ENCODE measurements around the gene WDR1. TPM values are rescaled to one million over a fixed set of nuclear protein-coding genes. Genes with fewer than 3 reads are reported as not detected.

Gene WDR1
- total and polyA plus RNA-seq, 2 of the 13 experiments (the other 11 are each of a cell fraction or from before 2014, with no cell fraction given), result 106 to 198 TPM

- no peak for TF ChIP-seq THRA (CRISPR knock-in tag; IDR thresholded peaks at IDR 0.05; ENCODE audit: borderline replicate concordance)
- peak; percentile 52; the same call in 1 of the 2 replicates for TF ChIP-seq ZNF792 (CRISPR knock-in tag; IDR thresholded peaks at IDR 0.05)
- TF ChIP-seq ZNF121 (CRISPR knock-in tag; IDR thresholded peaks at IDR 0.05), result no peak
- TF ChIP-seq RARG (CRISPR knock-in tag; IDR thresholded peaks at IDR 0.05; ENCODE audit: low read depth), result no peak
- no peak for TF ChIP-seq MTF1 (CRISPR knock-in tag; IDR thresholded peaks at IDR 0.05)
- peak; percentile 25; the same call in 1 of the 2 replicates for TF ChIP-seq HOXA3 (CRISPR knock-in tag; IDR thresholded peaks at IDR 0.05)
- no peak for TF ChIP-seq ZBTB25 (CRISPR knock-in tag; IDR thresholded peaks at IDR 0.05)
- no peak for TF ChIP-seq FOXJ3 (CRISPR knock-in tag; IDR thresholded peaks at IDR 0.05; ENCODE audit: borderline replicate concordance)
- TF ChIP-seq BHLHE40 (IDR thresholded peaks at IDR 0.05; ENCODE audit: low read length), result no peak
- no peak for TF ChIP-seq NKX3-1 (CRISPR knock-in tag; IDR thresholded peaks at IDR 0.05)
- no peak for TF ChIP-seq ELK4 (CRISPR knock-in tag; IDR thresholded peaks at IDR 0.05; ENCODE audit: borderline replicate concordance)
- TF ChIP-seq GTF3A (CRISPR knock-in tag; conservative IDR thresholded peaks at IDR 0.05), result no peak
- TF ChIP-seq ZNF574 (CRISPR knock-in tag; IDR thresholded peaks at IDR 0.05), result 0 out of 2 replicates have a peak, but pooled peaks have one; percentile 4
- no peak for TF ChIP-seq BRCA1 (CRISPR knock-in tag; IDR thresholded peaks at IDR 0.05)
- no peak for TF ChIP-seq REPIN1 (CRISPR knock-in tag; IDR thresholded peaks at IDR 0.05; ENCODE audit: borderline replicate concordance, low read depth)
- TF ChIP-seq LCORL (IDR thresholded peaks at IDR 0.05), result 0 out of 2 replicates have a peak, but pooled peaks have one; percentile 33
- peak; percentile 79 for TF ChIP-seq LCORL (CRISPR knock-in tag; IDR thresholded peaks at IDR 0.05)
- TF ChIP-seq ZFP36 (IDR thresholded peaks at IDR 0.05; ENCODE audit: borderline replicate concordance, low read depth, low read length, partially characterized antibody), result no peak
- TF ChIP-seq CCDC6 (CRISPR knock-in tag; IDR thresholded peaks at IDR 0.05), result no peak
- no peak for TF ChIP-seq SRSF4 (IDR thresholded peaks at IDR 0.05; ENCODE audit: low read depth, low read length, poor library complexity, severe bottlenecking)
- no peak for TF ChIP-seq ZNF275 (CRISPR knock-in tag; IDR thresholded peaks at IDR 0.05; ENCODE audit: borderline replicate concordance)
- no peak for TF ChIP-seq ZNF616 (CRISPR knock-in tag; IDR thresholded peaks at IDR 0.05; ENCODE audit: low read depth)
- peak; percentile 30; the same call in 1 of the 2 replicates for TF ChIP-seq RFXANK (CRISPR knock-in tag; IDR thresholded peaks at IDR 0.05)
Measured at GRCh38 chr4:10123227-10124101, 6.9 kb upstream of the WDR1 start (continued).
